Heart left ventricle (tissue), 16 donors: ENCODE results near the gene MEGF11. TPM values are rescaled to one million over a fixed set of nuclear protein-coding genes. Genes with fewer than 3 reads are reported as not detected.

Source experiments
- ATAC-seq, 4 donors: fragments of 200-7000 bp; cut with Tn5 transposase; one replicate each; pipeline ENCODE4 v1.9.1; 2020 to 2022; ENCODE audit warnings: moderate library complexity in 4 of 4, mild to moderate bottlenecking in 3 of 4, moderate number of reproducible peaks in 1 of 4
- DNase-seq, 5 donors: peaks; one replicate each; pipeline ENCODE4 v3.0.0-alpha.2; 2020
- H3K27ac ChIP-seq, 12 donors: fragments of 200-600 bp; sonication (generic) in 4 of 12; one replicate each; pipeline versions ENCODE4 v1.5.0 to v1.8.0; 2016 to 2022; ENCODE audit warnings: mild to moderate bottlenecking in 2 of 12
- H3K27me3 ChIP-seq, 9 donors: fragments of 200-600 bp; sonication (generic) in 2 of 9; one replicate each; pipeline versions ENCODE4 v1.5.1 to v1.8.0; 2016 to 2022; ENCODE audit warnings: mild to moderate bottlenecking in 3 of 9
- H3K36me3 ChIP-seq, 9 donors: fragments of 200-600 bp; sonication (generic) in 2 of 9; one replicate each; pipeline versions ENCODE4 v1.5.0 to v1.8.0; 2018 to 2022; ENCODE audit warnings: mild to moderate bottlenecking in 2 of 9
- H3K4me1 ChIP-seq, 12 donors: fragments of 200-600 bp; sonication (generic) in 4 of 12; one replicate each; pipeline versions ENCODE4 v1.5.0 to v1.8.0; 2016 to 2022; ENCODE audit warnings: mild to moderate bottlenecking in 3 of 12
- H3K4me3 ChIP-seq, 12 donors: fragments of 200-600 bp; sonication (generic) in 4 of 12; one replicate each; pipeline versions ENCODE4 v1.5.0 to v1.8.0; 2017 to 2022; ENCODE audit warnings: mild to moderate bottlenecking in 9 of 12, moderate library complexity in 4 of 12
- H3K9me3 ChIP-seq, 12 donors: fragments of 200-600 bp; sonication (generic) in 4 of 12; one replicate each; pipeline versions ENCODE4 v1.5.0 to v1.8.0; 2016 to 2022; ENCODE audit warnings: mild to moderate bottlenecking in 1 of 12
- POLR2A ChIP-seq, 2 donors: fragments of 450-650 bp; IDR thresholded peaks; one replicate each; pipeline ENCODE4 v1.6.1; 2017; ENCODE audit warnings: antibody characterized with exemption in 2 of 2, mild to moderate bottlenecking in 2 of 2, moderate library complexity in 2 of 2
- WGBS, 4 donors: extraction: QIAGEN DNeasy Blood & Tissue Kit in 2 of 4; methylation state at CpG; one replicate each; pipeline versions ENCODE4 v1.1.5 to v1.1.7; 2013 to 2018; 5-methylcytosine and 5-hydroxymethylcytosine counted together
- intact Hi-C, 10 donors: fragments of 100-400 bp; cut with DNase I; formaldehyde crosslinking; loops; one replicate each; pipeline versions ENCODE4 v1.11.1 to v1.14.2; 2022
- polyA plus RNA-seq, 2 donors: library from polyadenylated mRNA; stranded (reverse); fragments of 200-250 nt; gene quantifications; one replicate each; pipeline ENCODE4 v1.2.3, GENCODE V29; 2013
- total RNA-seq, 9 donors: library from RNA; depleted of rRNA in 2 of 9; stranded (reverse); fragments of >200 nt in 2 of 9; fragmentation: NEBNext Ultra II Directional in 3 of 9; extraction: Animal tissue kit (Norgen Biotek cat#: 25700) in 3 of 9; gene quantifications; one replicate each; pipeline versions ENCODE4 v1.1.0 to v1.2.4, GENCODE V29; 2016 to 2023
- TF ChIP-seq, protein P1 (sequence below), 12 donors: fragments of 200-600 bp; sonication (generic) in 4 of 12; IDR thresholded peaks; one replicate each; pipeline versions ENCODE4 v1.5.0 to v1.8.0; 2018 to 2022; ENCODE audit warnings: antibody characterized with exemption in 12 of 12, mild to moderate bottlenecking in 5 of 12
- donor health status: ischemic (EF 13 %, LVEDD 7.1; RV severe dilation, severe dysfunction).
- donor health status: healthy with polysubstance abuse.
- donor health status: DM: no; HTN: yes; CAD: no.
- donor health status: DM: no; HTN: no; CAD: no.
- donor health status: ischemic (EF 25% LVEDD 6.9; RV normal size, moderate dysfunction).
- donor health status: ischemic (EF 25% LVEDD 5.7; RV mildly dilated, moderate dysfunction).
- donor health status: healthy.
- donor health status: DM: yes; HTN: yes; CAD: no.
- donor health status: ischemic (EF 35%, LVEDD 5.7; RV mildly dilated, moderate dysfunction).
- donor health status: nonischemic (EF 11% LVEDD 7.7; RV severe dilation, severe dysfunction).
- donor health status: DM: yes; HTN: yes; CAD: no.
- donor health status: PGD.
- donor health status: ischemic (EF 29% LVEDD 5.4; RV normal size, mild dysfunction).
- donor health status: nonischemic (EF 23%, LVEDD 6.1; RV moderate dilation, normal function).

Gene MEGF11
- total and polyA plus RNA-seq, 11 donors: 0.07 TPM; not detected in 10

DNA sequence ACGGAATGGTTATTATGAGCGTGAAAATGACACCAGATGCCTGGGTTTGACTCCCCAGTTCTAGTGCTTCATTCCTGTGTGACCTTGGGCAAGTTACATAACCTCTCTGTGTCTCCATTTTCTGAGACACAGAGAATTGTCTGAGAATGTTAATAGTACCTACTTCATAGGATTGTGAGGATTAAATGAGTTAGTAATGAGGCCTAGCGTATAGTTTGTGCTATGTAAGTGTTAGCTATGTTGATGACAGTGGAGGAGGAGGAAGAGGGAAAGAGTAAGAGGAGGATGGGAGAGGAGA lies 150.3 kb downstream of the MEGF11 start:
- intact Hi-C loops: no loop called here
- TF ChIP-seq POLR2A (IDR thresholded peaks at IDR 0.05): no peak
- TF ChIP-seq, protein P1, sequence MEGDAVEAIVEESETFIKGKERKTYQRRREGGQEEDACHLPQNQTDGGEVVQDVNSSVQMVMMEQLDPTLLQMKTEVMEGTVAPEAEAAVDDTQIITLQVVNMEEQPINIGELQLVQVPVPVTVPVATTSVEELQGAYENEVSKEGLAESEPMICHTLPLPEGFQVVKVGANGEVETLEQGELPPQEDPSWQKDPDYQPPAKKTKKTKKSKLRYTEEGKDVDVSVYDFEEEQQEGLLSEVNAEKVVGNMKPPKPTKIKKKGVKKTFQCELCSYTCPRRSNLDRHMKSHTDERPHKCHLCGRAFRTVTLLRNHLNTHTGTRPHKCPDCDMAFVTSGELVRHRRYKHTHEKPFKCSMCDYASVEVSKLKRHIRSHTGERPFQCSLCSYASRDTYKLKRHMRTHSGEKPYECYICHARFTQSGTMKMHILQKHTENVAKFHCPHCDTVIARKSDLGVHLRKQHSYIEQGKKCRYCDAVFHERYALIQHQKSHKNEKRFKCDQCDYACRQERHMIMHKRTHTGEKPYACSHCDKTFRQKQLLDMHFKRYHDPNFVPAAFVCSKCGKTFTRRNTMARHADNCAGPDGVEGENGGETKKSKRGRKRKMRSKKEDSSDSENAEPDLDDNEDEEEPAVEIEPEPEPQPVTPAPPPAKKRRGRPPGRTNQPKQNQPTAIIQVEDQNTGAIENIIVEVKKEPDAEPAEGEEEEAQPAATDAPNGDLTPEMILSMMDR (IDR thresholded peaks at IDR 0.05): no peak
- Histone ChIP-seq H3K4me1 (peaks cover 0 to 17% (median 0%) of the 10 kb centered on the region in 12 donors), H3K36me3 (no peaks in the 10 kb centered on the region), H3K4me3 (no peak overlapping the region), H3K27me3 (peaks cover 0 to 20% (median 0%) of the 10 kb centered on the region in 9 donors), H3K27ac (no peak overlapping the region), H3K9me3 (no peaks in the 10 kb centered on the region)
- 75 to 83% (median 79%) methylated on average over 3 of the region's 3 CpGs for WGBS, 4 donors
- no peak for DNase-seq
- no peak for ATAC-seq

DNA sequence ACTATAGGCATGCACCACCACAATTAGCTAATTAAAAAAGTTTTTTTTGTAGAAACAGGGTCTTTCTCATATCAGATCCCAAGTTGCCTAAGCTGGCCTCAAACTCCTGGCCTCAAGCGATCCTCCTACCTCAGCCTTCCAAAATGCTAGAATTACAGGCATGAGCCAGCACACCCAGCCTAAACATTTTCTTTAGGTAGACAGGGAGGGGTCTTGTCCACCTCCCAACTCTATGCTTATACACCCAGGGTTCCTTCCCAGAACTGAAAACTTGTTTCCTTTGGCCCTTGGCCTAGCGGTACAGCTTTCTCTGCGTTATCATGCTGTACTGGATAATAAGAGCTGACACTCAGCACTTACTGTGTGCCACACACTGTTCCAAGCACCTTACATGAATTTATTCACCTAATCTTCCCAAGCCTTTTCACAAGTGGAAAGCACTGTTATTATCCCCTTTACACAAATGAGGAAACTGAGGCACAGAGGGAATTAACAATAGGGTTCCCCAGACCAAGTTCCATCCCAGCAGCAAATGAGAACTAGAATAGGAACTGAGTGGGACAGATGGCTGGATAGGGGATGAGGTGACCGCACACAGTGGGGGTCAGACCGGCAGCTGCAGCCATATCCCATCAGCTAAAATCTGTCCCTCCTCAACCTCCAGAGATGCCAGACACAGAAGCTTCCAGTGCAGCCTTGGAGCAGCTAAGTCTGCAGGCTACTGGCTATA lies 150.8 kb downstream of the MEGF11 start:
- Histone ChIP-seq H3K4me3 (no peak overlapping the region), H3K9me3 (no peaks in the 10 kb centered on the region), H3K27me3 (peaks cover 0 to 20% (median 0%) of the 10 kb centered on the region in 9 donors), H3K36me3 (no peaks in the 10 kb centered on the region), H3K27ac (no peak overlapping the region), H3K4me1 (peaks cover 0 to 17% (median 0%) of the 10 kb centered on the region in 12 donors)
- WGBS, 4 donors: 46 to 54% (median 50%) methylated on average over 5 of the region's 5 CpGs
- peak; percentile 74 to 85 (median 80) for ATAC-seq
- TF ChIP-seq, protein P1 (IDR thresholded peaks at IDR 0.05): no peak
- no peak for TF ChIP-seq POLR2A (IDR thresholded peaks at IDR 0.05)
- intact Hi-C loops: no loop called here
- DNase-seq: no peak

DNA sequence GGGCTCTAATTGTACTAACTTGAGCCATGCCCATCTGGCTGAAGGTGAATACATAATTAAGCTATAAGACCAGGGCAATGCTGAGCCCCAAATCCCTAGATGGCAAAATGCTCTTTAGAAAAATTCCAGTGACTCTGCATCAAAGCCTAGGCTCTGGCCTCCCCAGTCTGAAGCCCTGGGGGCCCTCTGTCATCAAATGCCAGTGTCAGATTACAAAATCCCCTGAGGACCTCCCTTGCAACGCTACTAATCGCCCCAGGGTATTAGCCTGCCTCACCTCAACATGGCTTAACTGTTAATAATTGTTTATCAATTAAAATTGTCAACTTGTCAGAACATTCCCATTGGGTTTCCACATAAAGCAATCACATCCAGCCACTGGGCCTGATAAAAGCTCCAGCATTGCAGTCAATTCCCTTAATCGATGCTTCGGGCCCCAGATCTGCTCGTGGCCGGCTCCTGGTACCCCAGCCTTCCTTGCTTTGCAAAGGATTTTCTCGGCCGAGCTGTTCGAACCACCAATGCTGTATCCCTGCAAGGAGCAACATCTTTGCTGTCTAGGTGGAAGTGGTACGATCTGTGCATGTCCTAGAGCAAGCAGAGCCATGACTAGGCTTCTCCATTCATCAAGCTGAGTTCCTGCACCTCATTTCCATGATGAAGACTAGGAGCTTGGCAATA lies 151.7 kb downstream of the MEGF11 start:
- TF ChIP-seq, protein P1 (IDR thresholded peaks at IDR 0.05): no peak
- TF ChIP-seq POLR2A (IDR thresholded peaks at IDR 0.05): no peak
- H3K4me1 ChIP-seq: peaks cover 0 to 17% (median 0%) of the 10 kb centered on the region in 12 donors
- intact Hi-C loops: no loop called here
- H3K27ac ChIP-seq: no peak overlapping the region
- no peak overlapping the region for H3K4me3 ChIP-seq
- WGBS, 4 donors: 74 to 85% (median 82%) methylated on average over 10 of the region's 10 CpGs
- no peaks in the 10 kb centered on the region for H3K36me3 ChIP-seq
- no peak for ATAC-seq
- DNase-seq: no peak
- H3K9me3 ChIP-seq: no peaks in the 10 kb centered on the region
- peaks cover 0 to 20% (median 0%) of the 10 kb centered on the region in 9 donors for H3K27me3 ChIP-seq

- Histone ChIP-seq H3K27me3 (peaks cover 0 to 11% (median 0%) of the 10 kb centered on the region in 9 donors), H3K9me3 (no peaks in the 10 kb centered on the region), H3K4me3 (no peak overlapping the region), H3K36me3 (no peaks in the 10 kb centered on the region), H3K27ac (no peak overlapping the region), H3K4me1 (peaks cover 0 to 17% (median 0%) of the 10 kb centered on the region in 12 donors)
- ATAC-seq (no peak), DNase-seq (no peak)
- 82 to 95% (median 91%) methylated on average over 10 of the region's 10 CpGs for WGBS, 4 donors
- intact Hi-C loops: no loop called here
- TF ChIP-seq POLR2A (IDR thresholded peaks at IDR 0.05): no peak
- TF ChIP-seq, protein P1 (IDR thresholded peaks at IDR 0.05): no peak
Observed at GRCh38 chr15:66100761-66101160, 152.8 kb downstream of the MEGF11 start.
